Smooth muscle cell (in vitro differentiated cells): ENCODE data around the gene KRTAP9-8. TPM values are rescaled to one million over a fixed set of nuclear protein-coding genes. Genes with fewer than 3 reads are reported as not detected.
"Not testable (repeated sequence)": the region's sequence is repeated elsewhere in the genome, so short reads cannot be mapped to it uniquely, and the experiment has no call there.

Experiments
- DNase-seq: peaks from one replicate; lab custom pipeline; 2025; ENCODE audit not compliant: unreplicated experiment; lab: John Stamatoyannopoulos, UW
- H2AFZ ChIP-seq: fragments of 200-600 bp; sonication (generic); 2 replicates; pipeline ENCODE4 v1.6.0; 2016; ENCODE audit warnings: antibody characterized with exemption, low read depth, mild to moderate bottlenecking
- H3F3A ChIP-seq: fragments of 200-600 bp; sonication (generic); 2 replicates; pipeline ENCODE4 v1.6.0; 2017; ENCODE audit warnings: antibody characterized with exemption, low read depth
- H3K27ac ChIP-seq: fragments of 200-600 bp; sonication (generic); 2 replicates; pipeline ENCODE4 v1.5.1; 2016; ENCODE audit warnings: low read depth, mild to moderate bottlenecking
- H3K27me3 ChIP-seq: fragments of 200-600 bp; sonication (generic); 2 replicates; pipeline ENCODE4 v1.6.1; 2016; ENCODE audit warnings: low read depth, mild to moderate bottlenecking
- H3K36me3 ChIP-seq: fragments of 200-600 bp; sonication (generic); 2 replicates; pipeline ENCODE4 v1.5.1; 2016; ENCODE audit warnings: low read depth
- H3K4me1 ChIP-seq: fragments of 200-600 bp; sonication (generic); 2 replicates; pipeline ENCODE4 v1.5.1; 2016; ENCODE audit warnings: low read depth
- H3K4me2 ChIP-seq: fragments of 200-600 bp; sonication (generic); 2 replicates; pipeline ENCODE4 v1.6.0; 2016; ENCODE audit warnings: mild to moderate bottlenecking
- H3K4me3 ChIP-seq: fragments of 200-600 bp; sonication (generic); 2 replicates; pipeline ENCODE4 v1.5.1; 2016; ENCODE audit warnings: mild to moderate bottlenecking
- H3K79me2 ChIP-seq: fragments of 200-600 bp; sonication (generic); 2 replicates; pipeline ENCODE4 v1.6.0; 2016; ENCODE audit warnings: low read depth, mild to moderate bottlenecking
- H3K9ac ChIP-seq: fragments of 200-600 bp; sonication (generic); 2 replicates; pipeline ENCODE4 v1.6.0; 2016; ENCODE audit warnings: low read depth
- H3K9me3 ChIP-seq: fragments of 200-600 bp; sonication (generic); replicated peaks from 2 replicates; pipeline ENCODE4 v1.5.1; 2016; ENCODE audit warnings: low read depth
- H4K20me1 ChIP-seq: fragments of 200-600 bp; sonication (generic); 2 replicates; pipeline ENCODE4 v1.6.0; 2016; ENCODE audit warnings: low read depth
- CTCF ChIP-seq: fragments of 200-600 bp; sonication (generic); IDR thresholded peaks from 2 replicates; pipeline ENCODE4 v1.5.1; 2017; ENCODE audit warnings: borderline replicate concordance, mild to moderate bottlenecking, antibody characterized with exemption; ENCODE audit not compliant: insufficient read depth, poor library complexity, severe bottlenecking
- WGBS: methylation state at CpG from one replicate; pipeline ENCODE4 v1.1.7; 2016; ENCODE audit warnings: low lambda C conversion rate; 5-methylcytosine and 5-hydroxymethylcytosine counted together
- polyA plus RNA-seq: library from polyadenylated mRNA; unstranded; fragments of >200 nt; fragmentation: Nextera tagmentation; extraction: Ambion mirVana; gene quantifications from 2 replicates; pipeline ENCODE4 v1.2.1, GENCODE V29; 2016
- total RNA-seq: library from RNA; depleted of rRNA; stranded (reverse); fragments of >200 nt; gene quantifications from 2 replicates; pipeline ENCODE4 v1.2.3, GENCODE V29; 2014

Gene KRTAP9-8
- total and polyA plus RNA-seq, 2 experiments from 2014 or later: not detected

GRCh38 chr17:41215681-41216080 is 22.1 kb upstream of the KRTAP9-8 start:
- Histone ChIP-seq H3K27ac (no peak overlapping the region), H3K9me3 (no peaks in the 10 kb centered on the region), H3K27me3 (no peaks in the 10 kb centered on the region), H4K20me1 (no peaks in the 10 kb centered on the region), H3K79me2 (no peaks in the 10 kb centered on the region), H3K36me3 (no peaks in the 10 kb centered on the region), H3K4me2 (no peak overlapping the region), H2AFZ (no peak overlapping the region), H3K4me3 (no peak overlapping the region), H3K4me1 (no peaks in the 10 kb centered on the region), H3F3A (no peaks in the 10 kb centered on the region), H3K9ac (no peak overlapping the region)
- 90% methylated on average over 1 of the region's 1 CpG for WGBS
- TF ChIP-seq CTCF: no peak
- no peak for DNase-seq

- Histone ChIP-seq H2AFZ (no peak overlapping the region), H3K27me3 (peaks cover 12% of the 10 kb centered on the region), H3K4me1 (no peaks in the 10 kb centered on the region), H3K4me3 (no peak overlapping the region), H4K20me1 (no peaks in the 10 kb centered on the region), H3K4me2 (no peak overlapping the region), H3K27ac (no peak overlapping the region), H3K36me3 (no peaks in the 10 kb centered on the region), H3F3A (no peaks in the 10 kb centered on the region), H3K9ac (no peak overlapping the region), H3K79me2 (no peaks in the 10 kb centered on the region), H3K9me3 (no peaks in the 10 kb centered on the region)
- 79% methylated on average over 2 of the region's 2 CpGs for WGBS
- DNase-seq: no peak
- TF ChIP-seq CTCF: no peak
Measured at GRCh38 chr17:41223821-41224220, 14.0 kb upstream of the KRTAP9-8 start.

DNA sequence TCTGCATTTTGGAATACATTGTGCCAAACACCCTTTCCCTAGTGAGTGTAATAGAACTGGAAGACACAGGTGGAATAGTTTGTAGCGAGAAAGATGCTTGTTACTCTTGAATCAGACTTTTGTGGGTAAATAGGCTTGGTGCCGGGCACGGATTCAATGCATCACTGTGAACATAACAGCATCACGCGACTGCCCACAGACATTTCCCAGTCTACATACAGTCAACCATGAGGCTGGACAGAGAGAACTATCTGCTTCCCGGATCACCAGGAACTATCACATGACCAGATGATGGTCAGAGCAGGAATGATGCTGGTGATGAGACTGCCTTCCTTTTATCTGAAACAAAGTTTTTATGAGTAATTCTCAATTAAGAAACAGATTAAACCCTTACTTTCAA is 11.7 kb upstream of the KRTAP9-8 start:
- 95% methylated on average over 6 of the region's 6 CpGs for WGBS
- H3K4me2 ChIP-seq: no peak overlapping the region

DNA sequence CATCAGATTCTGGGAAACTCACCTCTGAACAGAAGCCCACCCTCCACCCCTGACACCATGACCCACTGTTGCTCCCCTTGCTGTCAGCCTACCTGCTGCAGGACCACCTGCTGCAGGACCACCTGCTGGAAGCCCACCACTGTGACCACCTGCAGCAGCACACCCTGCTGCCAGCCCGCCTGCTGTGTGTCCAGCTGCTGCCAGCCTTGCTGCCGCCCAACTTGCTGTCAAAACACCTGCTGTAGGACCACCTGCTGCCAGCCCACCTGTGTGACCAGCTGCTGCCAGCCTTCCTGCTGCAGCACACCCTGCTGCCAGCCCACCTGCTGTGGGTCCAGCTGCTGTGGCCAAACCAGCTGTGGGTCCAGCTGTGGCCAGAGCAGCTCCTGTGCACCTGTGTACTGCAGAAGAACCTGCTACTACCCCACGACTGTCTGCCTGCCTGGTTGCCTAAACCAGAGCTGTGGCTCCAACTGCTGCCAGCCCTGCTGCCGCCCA is 11.2 kb upstream of the KRTAP9-8 start, which contains the start of gene KRTAP9-2:
KRTAP9-2 (plus strand) TSS at position 51 of the 498 bp plus-strand sequence; CDS start at position 58, 7 bp downstream.
- not testable (repeated sequence) for H2AFZ ChIP-seq, H3K9me3 ChIP-seq, H4K20me1 ChIP-seq, DNase-seq, H3K9ac ChIP-seq, H3K27ac ChIP-seq, H3K79me2 ChIP-seq, H3K36me3 ChIP-seq, H3K4me2 ChIP-seq, H3F3A ChIP-seq, H3K4me3 ChIP-seq, H3K4me1 ChIP-seq
- 65% methylated on average over 3 of the region's 4 CpGs for WGBS
- peaks cover 19% of the 10 kb centered on the region for H3K27me3 ChIP-seq

More for the DNA sequence above, 11.7 kb upstream of the KRTAP9-8 start:
- no peaks in the 10 kb centered on the region for H3K4me1 ChIP-seq
- no peaks in the 10 kb centered on the region for H3K36me3 ChIP-seq
- no peaks in the 10 kb centered on the region for H4K20me1 ChIP-seq
- H3K27ac ChIP-seq: no peak overlapping the region
- H3K27me3 ChIP-seq: peaks cover 19% of the 10 kb centered on the region
- H3K9ac ChIP-seq: no peak overlapping the region
- no peak overlapping the region for H3K4me3 ChIP-seq
- no peaks in the 10 kb centered on the region for H3K9me3 ChIP-seq
- H3F3A ChIP-seq: no peaks in the 10 kb centered on the region
- no peak for TF ChIP-seq CTCF
- no peaks in the 10 kb centered on the region for H3K79me2 ChIP-seq
- no peak overlapping the region for H2AFZ ChIP-seq
- DNase-seq: no peak
